OCI-LY1 (cell line): ENCODE measurements around the gene CCDC142.

ENCODE experiments used
- H2AFZ ChIP-seq: fragments of 200-600 bp; sonication (generic), shearing (Covaris generic); 2 replicates; pipeline ENCODE4 v1.6.0; 2014; ENCODE audit warnings: antibody characterized with exemption, mild to moderate bottlenecking, low read length
- H3F3A ChIP-seq: fragments of 200-600 bp; sonication (generic), shearing (Covaris generic); 2 replicates; pipeline ENCODE4 v1.6.0; 2014; ENCODE audit warnings: mild to moderate bottlenecking, antibody characterized with exemption, low read length, moderate library complexity; ENCODE audit not compliant: insufficient read depth
- H3K27ac ChIP-seq: fragments of 200-600 bp; sonication (generic); 2 replicates; pipeline ENCODE4 v1.5.1; 2014; ENCODE audit warnings: low read length, mixed run types, mild to moderate bottlenecking, low read depth; ENCODE audit not compliant: poor library complexity, severe bottlenecking
- H3K27me3 ChIP-seq: fragments of 200-600 bp; sonication (generic); 2 replicates; pipeline ENCODE4 v1.6.0; 2014; ENCODE audit warnings: antibody characterized with exemption, mild to moderate bottlenecking, low read length, moderate library complexity; ENCODE audit not compliant: insufficient read depth
- H3K36me3 ChIP-seq: fragments of 200-600 bp; sonication (generic); 2 replicates; pipeline ENCODE4 v1.6.1; 2014; ENCODE audit warnings: mild to moderate bottlenecking, antibody characterized with exemption, low read length, moderate library complexity, mixed read lengths; ENCODE audit not compliant: insufficient read depth
- H3K4me1 ChIP-seq: fragments of 200-600 bp; sonication (generic); 2 replicates; pipeline ENCODE4 v1.5.1; 2014; ENCODE audit warnings: mild to moderate bottlenecking, low read length, moderate library complexity; ENCODE audit not compliant: insufficient read depth, severe bottlenecking
- H3K4me2 ChIP-seq: fragments of 200-600 bp; sonication (generic), shearing (Covaris generic); 2 replicates; pipeline ENCODE4 v1.6.1; 2014; ENCODE audit warnings: low read length
- H3K4me3 ChIP-seq: fragments of 200-600 bp; sonication (generic); 2 replicates; pipeline ENCODE4 v1.5.1; 2014; ENCODE audit warnings: low read length, low read depth, mild to moderate bottlenecking, mixed read lengths; ENCODE audit not compliant: poor library complexity, severe bottlenecking
- H3K79me2 ChIP-seq: fragments of 200-600 bp; shearing (Covaris generic); 2 replicates; pipeline ENCODE4 v1.6.1; 2016; ENCODE audit warnings: mixed run types, low read length, mixed read lengths; ENCODE audit not compliant: insufficient read depth
- H3K9ac ChIP-seq: fragments of 200-600 bp; sonication (generic), shearing (Covaris generic); 2 replicates; pipeline ENCODE4 v1.6.1; 2014; ENCODE audit warnings: mild to moderate bottlenecking, low read length, mixed read lengths
- H3K9me2 ChIP-seq: fragments of 200-600 bp; sonication (generic), shearing (Covaris generic); 2 replicates; pipeline ENCODE4 v1.6.1; 2014; ENCODE audit warnings: low read depth, mild to moderate bottlenecking, low read length, mixed read lengths
- H3K9me3 ChIP-seq: fragments of 200-600 bp; shearing (Covaris generic); 2 replicates; pipeline ENCODE4 v1.6.1; 2014; ENCODE audit warnings: low read length, mixed read lengths
- H4K20me1 ChIP-seq: fragments of 200-600 bp; sonication (generic), shearing (Covaris generic); 2 replicates; pipeline ENCODE4 v1.6.0; 2016; ENCODE audit warnings: mild to moderate bottlenecking, low read length; ENCODE audit not compliant: insufficient read depth
- CTCF ChIP-seq: fragments of 200-600 bp; sonication (generic), shearing (Covaris generic); IDR thresholded peaks from 2 replicates; pipeline ENCODE4 v1.5.1; 2017; ENCODE audit warnings: mild to moderate bottlenecking, antibody characterized with exemption, low read length, moderate library complexity, mixed read lengths
- EZH2 ChIP-seq: fragments of 200-600 bp; sonication (generic), shearing (Covaris generic); IDR thresholded peaks from 2 replicates; pipeline ENCODE4 v1.8.0; 2017; ENCODE audit warnings: borderline replicate concordance, mixed run types, mild to moderate bottlenecking, antibody characterized with exemption, low read length, moderate library complexity, mixed read lengths

The CCDC142 gene

GRCh38 chr2:74514368-74515270, 31.8 kb upstream of the CCDC142 start, which contains the start of gene TLX2:
TSS of gene TLX2 (plus strand) at chr2:74514450. CDS start at chr2:74514807, 357 bp downstream.
- Histone ChIP-seq H3K9ac (no peak within 1 kb of the TSS), H3K4me2 (peak within 1 kb of the TSS; percentile 11; the same call in 1 of the 2 replicates), H3K27me3 (peaks cover 7% of the 10 kb centered on the region; the same call in 1 of the 2 replicates)

GRCh38 chr2:74513605-74514367, 31.0 kb upstream of the CCDC142 start:
- no peak overlapping the region for H3K9ac ChIP-seq
- H3F3A ChIP-seq: no peaks in the 10 kb centered on the region
- no peaks in the 10 kb centered on the region for H4K20me1 ChIP-seq
- H3K4me1 ChIP-seq: peaks cover 10% of the 10 kb centered on the region
- H3K9me2 ChIP-seq: no peaks in the 10 kb centered on the region
- no peaks in the 10 kb centered on the region for H3K9me3 ChIP-seq
- H3K4me3 ChIP-seq: no peak overlapping the region
- peaks cover 7% of the 10 kb centered on the region; the same call in 1 of the 2 replicates for H3K27me3 ChIP-seq
- no peaks in the 10 kb centered on the region for H3K79me2 ChIP-seq
- no peak for TF ChIP-seq CTCF
- no peak for TF ChIP-seq EZH2
- H3K36me3 ChIP-seq: no peaks in the 10 kb centered on the region
- H3K4me2 ChIP-seq: no peak overlapping the region
- H2AFZ ChIP-seq: no peak overlapping the region
- H3K27ac ChIP-seq: no peak overlapping the region

More at GRCh38 chr2:74514368-74515270, 31.8 kb upstream of the CCDC142 start, which contains the start of gene TLX2:
- Histone ChIP-seq H3K9me3 (no peaks in the 10 kb centered on the region), H3K4me1 (peaks cover 10% of the 10 kb centered on the region), H3K9me2 (no peaks in the 10 kb centered on the region), H3K4me3 (peak within 1 kb of the TSS; percentile 43), H3F3A (no peaks in the 10 kb centered on the region), H2AFZ (no peak within 1 kb of the TSS), H3K36me3 (no peaks in the 10 kb centered on the region), H4K20me1 (no peaks in the 10 kb centered on the region), H3K27ac (no peak within 1 kb of the TSS), H3K79me2 (no peaks in the 10 kb centered on the region)
- no peak for TF ChIP-seq EZH2
- no peak for TF ChIP-seq CTCF

GRCh38 chr2:74512744-74513604, 30.2 kb upstream of the CCDC142 start:
- Histone ChIP-seq H2AFZ (no peak overlapping the region), H3F3A (no peaks in the 10 kb centered on the region), H3K27ac (no peak overlapping the region), H3K4me2 (no peak overlapping the region), H3K9me3 (no peaks in the 10 kb centered on the region), H3K27me3 (peaks cover 4% of the 10 kb centered on the region; the same call in 1 of the 2 replicates), H3K9ac (no peak overlapping the region), H3K4me1 (peaks cover 16% of the 10 kb centered on the region), H4K20me1 (no peaks in the 10 kb centered on the region), H3K79me2 (no peaks in the 10 kb centered on the region), H3K36me3 (no peaks in the 10 kb centered on the region), H3K9me2 (no peaks in the 10 kb centered on the region), H3K4me3 (no peak overlapping the region)
- TF ChIP-seq CTCF (no peak), EZH2 (no peak)
